SK-N-SH treated with all-trans-retinoic acid at 6 μM for 48 hours (cell line): ENCODE measurements around the gene KCP.

Source experiments
- ATAC-seq: fragments of 200-7000 bp; cut with Tn5 transposase; 3 replicates; pipeline ENCODE4 v1.9.1; 2020; ENCODE audit warnings: mild to moderate bottlenecking, moderate library complexity
- ARNTL ChIP-seq: fragments of 450-650 bp; formaldehyde crosslinking; IDR thresholded peaks from 2 replicates; pipeline ENCODE4 v1.5.0; 2020; ENCODE audit warnings: low read depth, mild to moderate bottlenecking, moderate library complexity, borderline replicate concordance
- BACH2 ChIP-seq: fragments of 250-450 bp; sonication (Bioruptor Pico); IDR thresholded peaks from 2 replicates; pipeline ENCODE4 v1.9.0; 2021; ENCODE audit warnings: mild to moderate bottlenecking, borderline replicate concordance
- CREB5 ChIP-seq: fragments of 250-450 bp; sonication (Bioruptor Pico); IDR thresholded peaks from 2 replicates; pipeline ENCODE4 v1.5.1; 2020; ENCODE audit warnings: low read depth, mild to moderate bottlenecking, moderate library complexity
- CSDC2 ChIP-seq: fragments of 250-450 bp; sonication (Bioruptor Pico); IDR thresholded peaks from 2 replicates; pipeline ENCODE4 v1.5.0; 2020; ENCODE audit warnings: mild to moderate bottlenecking, moderate library complexity
- CSRNP3 ChIP-seq: fragments of 250-450 bp; sonication (Bioruptor Pico); IDR thresholded peaks from 2 replicates; pipeline ENCODE4 v1.5.1; 2021; ENCODE audit warnings: mild to moderate bottlenecking, moderate library complexity
- ESRRG ChIP-seq: fragments of 250-450 bp; sonication (Bioruptor Pico); IDR thresholded peaks from 2 replicates; pipeline ENCODE4 v1.6.1; 2021; ENCODE audit warnings: mild to moderate bottlenecking
- GLIS3 ChIP-seq: fragments of 250-450 bp; sonication (Bioruptor Pico); IDR thresholded peaks from 2 replicates; pipeline ENCODE4 v1.5.0; 2020; ENCODE audit warnings: mild to moderate bottlenecking, moderate library complexity
- ISL1 ChIP-seq: fragments of 250-450 bp; sonication (Bioruptor Pico); IDR thresholded peaks from 2 replicates; pipeline ENCODE4 v2.1.2; 2022; ENCODE audit warnings: mild to moderate bottlenecking, moderate library complexity
- OSR1 ChIP-seq: fragments of 250-450 bp; sonication (Bioruptor Pico); IDR thresholded peaks from 2 replicates; pipeline ENCODE4 v1.8.0; 2022; ENCODE audit warnings: moderate library complexity, mild to moderate bottlenecking, inconsistent platforms
- PATZ1 ChIP-seq: fragments of 250-450 bp; sonication (Bioruptor Pico); IDR thresholded peaks from 2 replicates; pipeline ENCODE4 v1.8.0; 2020; ENCODE audit warnings: mild to moderate bottlenecking, moderate library complexity, borderline replicate concordance
- RARB ChIP-seq: fragments of 250-450 bp; sonication (Bioruptor Pico); IDR thresholded peaks from 2 replicates; pipeline ENCODE4 v1.8.0; 2021; ENCODE audit warnings: mild to moderate bottlenecking, moderate library complexity
- SNAI2 ChIP-seq: fragments of 250-450 bp; sonication (Bioruptor Pico); IDR thresholded peaks from 2 replicates; pipeline ENCODE4 v1.5.0; 2020; ENCODE audit warnings: mild to moderate bottlenecking, moderate library complexity
- TCF4 ChIP-seq: fragments of 250-450 bp; sonication (Bioruptor Pico); IDR thresholded peaks from 2 replicates; pipeline ENCODE4 v1.8.0; 2021; ENCODE audit warnings: mild to moderate bottlenecking, moderate library complexity, borderline replicate concordance
- TOX ChIP-seq: fragments of 250-450 bp; sonication (Bioruptor Pico); IDR thresholded peaks from 2 replicates; pipeline ENCODE4 v1.8.0; 2021; ENCODE audit warnings: mild to moderate bottlenecking, moderate library complexity, borderline replicate concordance
- ZC3H10 ChIP-seq: fragments of 250-450 bp; sonication (Bioruptor Pico); IDR thresholded peaks from 2 replicates; pipeline ENCODE4 v1.5.1; 2021; ENCODE audit warnings: mild to moderate bottlenecking, moderate library complexity
- ZFP3 ChIP-seq: fragments of 250-450 bp; sonication (Bioruptor Pico); IDR thresholded peaks from 2 replicates; pipeline ENCODE4 v1.5.0; 2020; ENCODE audit warnings: mild to moderate bottlenecking, moderate library complexity
- ZFP30 ChIP-seq: fragments of 450-650 bp; formaldehyde crosslinking; IDR thresholded peaks from 2 replicates; pipeline ENCODE4 v1.5.0; 2022; ENCODE audit warnings: mild to moderate bottlenecking, moderate library complexity
- ZNF565 ChIP-seq: fragments of 450-650 bp; formaldehyde crosslinking; conservative IDR thresholded peaks from 2 replicates; pipeline ENCODE4 v1.5.0; 2020; ENCODE audit warnings: low read depth, mild to moderate bottlenecking, moderate library complexity
- ZNF70 ChIP-seq: fragments of 450-650 bp; formaldehyde crosslinking; IDR thresholded peaks from 2 replicates; pipeline ENCODE4 v1.5.0; 2020; ENCODE audit warnings: mild to moderate bottlenecking, moderate library complexity
- TF ChIP-seq, protein P1 (sequence below): fragments of 250-450 bp; sonication (Bioruptor Pico); IDR thresholded peaks from 2 replicates; pipeline ENCODE4 v1.8.0; 2021; ENCODE audit warnings: low read depth, mild to moderate bottlenecking, moderate library complexity, borderline replicate concordance
- TF ChIP-seq, protein P2 (sequence below): fragments of 250-450 bp; sonication (Bioruptor Pico); IDR thresholded peaks from 2 replicates; pipeline ENCODE4 v1.5.0; 2020; ENCODE audit warnings: mild to moderate bottlenecking, moderate library complexity

The KCP gene

GRCh38 chr7:128903621-128904361, 6.7 kb downstream of the KCP start:
- TF ChIP-seq CSDC2 (CRISPR knock-in tag) (no peak), OSR1 (CRISPR knock-in tag) (no peak), GLIS3 (CRISPR knock-in tag) (no peak), CSRNP3 (CRISPR knock-in tag) (no peak), ZFP30 (CRISPR knock-in tag) (no peak), ARNTL (CRISPR knock-in tag) (no peak), ZNF70 (CRISPR knock-in tag) (no peak), TCF4 (CRISPR knock-in tag) (no peak), CREB5 (no peak), TOX (CRISPR knock-in tag) (no peak), ESRRG (CRISPR knock-in tag) (no peak)
- TF ChIP-seq, protein P1, sequence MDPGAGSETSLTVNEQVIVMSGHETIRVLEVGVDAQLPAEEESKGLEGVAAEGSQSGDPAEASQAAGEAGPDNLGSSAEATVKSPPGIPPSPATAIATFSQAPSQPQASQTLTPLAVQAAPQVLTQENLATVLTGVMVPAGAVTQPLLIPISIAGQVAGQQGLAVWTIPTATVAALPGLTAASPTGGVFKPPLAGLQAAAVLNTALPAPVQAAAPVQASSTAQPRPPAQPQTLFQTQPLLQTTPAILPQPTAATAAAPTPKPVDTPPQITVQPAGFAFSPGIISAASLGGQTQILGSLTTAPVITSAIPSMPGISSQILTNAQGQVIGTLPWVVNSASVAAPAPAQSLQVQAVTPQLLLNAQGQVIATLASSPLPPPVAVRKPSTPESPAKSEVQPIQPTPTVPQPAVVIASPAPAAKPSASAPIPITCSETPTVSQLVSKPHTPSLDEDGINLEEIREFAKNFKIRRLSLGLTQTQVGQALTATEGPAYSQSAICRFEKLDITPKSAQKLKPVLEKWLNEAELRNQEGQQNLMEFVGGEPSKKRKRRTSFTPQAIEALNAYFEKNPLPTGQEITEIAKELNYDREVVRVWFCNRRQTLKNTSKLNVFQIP (CRISPR knock-in tag) = no peak
- TF ChIP-seq, all 23 proteins: peak for 0
- ATAC-seq = no peak

GRCh38 chr7:128902761-128903585, 7.5 kb downstream of the KCP start:
- ATAC-seq = no peak
- TF ChIP-seq SNAI2 (CRISPR knock-in tag) (no peak), ZNF70 (CRISPR knock-in tag) (no peak), ISL1 (CRISPR knock-in tag) (no peak), ZC3H10 (CRISPR knock-in tag) (no peak), ZNF565 (CRISPR knock-in tag) (no peak), CSDC2 (CRISPR knock-in tag) (no peak), ZFP3 (CRISPR knock-in tag) (no peak), PATZ1 (no peak)
- TF ChIP-seq, protein P1 (CRISPR knock-in tag) = no peak

- no peak for TF ChIP-seq ZFP30 (CRISPR knock-in tag)
- no peak for TF ChIP-seq TCF4 (CRISPR knock-in tag)
- TF ChIP-seq PATZ1 = no peak
- TF ChIP-seq, protein P2, sequence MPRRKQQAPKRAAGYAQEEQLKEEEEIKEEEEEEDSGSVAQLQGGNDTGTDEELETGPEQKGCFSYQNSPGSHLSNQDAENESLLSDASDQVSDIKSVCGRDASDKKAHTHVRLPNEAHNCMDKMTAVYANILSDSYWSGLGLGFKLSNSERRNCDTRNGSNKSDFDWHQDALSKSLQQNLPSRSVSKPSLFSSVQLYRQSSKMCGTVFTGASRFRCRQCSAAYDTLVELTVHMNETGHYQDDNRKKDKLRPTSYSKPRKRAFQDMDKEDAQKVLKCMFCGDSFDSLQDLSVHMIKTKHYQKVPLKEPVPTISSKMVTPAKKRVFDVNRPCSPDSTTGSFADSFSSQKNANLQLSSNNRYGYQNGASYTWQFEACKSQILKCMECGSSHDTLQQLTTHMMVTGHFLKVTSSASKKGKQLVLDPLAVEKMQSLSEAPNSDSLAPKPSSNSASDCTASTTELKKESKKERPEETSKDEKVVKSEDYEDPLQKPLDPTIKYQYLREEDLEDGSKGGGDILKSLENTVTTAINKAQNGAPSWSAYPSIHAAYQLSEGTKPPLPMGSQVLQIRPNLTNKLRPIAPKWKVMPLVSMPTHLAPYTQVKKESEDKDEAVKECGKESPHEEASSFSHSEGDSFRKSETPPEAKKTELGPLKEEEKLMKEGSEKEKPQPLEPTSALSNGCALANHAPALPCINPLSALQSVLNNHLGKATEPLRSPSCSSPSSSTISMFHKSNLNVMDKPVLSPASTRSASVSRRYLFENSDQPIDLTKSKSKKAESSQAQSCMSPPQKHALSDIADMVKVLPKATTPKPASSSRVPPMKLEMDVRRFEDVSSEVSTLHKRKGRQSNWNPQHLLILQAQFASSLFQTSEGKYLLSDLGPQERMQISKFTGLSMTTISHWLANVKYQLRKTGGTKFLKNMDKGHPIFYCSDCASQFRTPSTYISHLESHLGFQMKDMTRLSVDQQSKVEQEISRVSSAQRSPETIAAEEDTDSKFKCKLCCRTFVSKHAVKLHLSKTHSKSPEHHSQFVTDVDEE (CRISPR knock-in tag) = no peak
- no peak for TF ChIP-seq RARB (CRISPR knock-in tag)
- no peak for TF ChIP-seq BACH2
- TF ChIP-seq TOX (CRISPR knock-in tag) = no peak
- no peak for ATAC-seq
Observed at GRCh38 chr7:128900237-128900636, 10.3 kb downstream of the KCP start.
